GM21423 (cell line): Measurements from ENCODE around the gene SLC44A4.
A peak's percentile ranks its signal among the peaks of the same experiment; 100 is the strongest.
"Not testable (repeated sequence)": the region's sequence is repeated elsewhere in the genome, so short reads cannot be mapped to it uniquely, and the experiment has no call there.

Source experiments
- ATAC-seq: cut with Tn5 transposase; IDR thresholded peaks from one replicate; pipeline ENCODE4 v1.9.1; 2021; ENCODE audit warnings: mild to moderate bottlenecking, moderate library complexity; ENCODE audit not compliant: unreplicated experiment

The SLC44A4 gene

DNA sequence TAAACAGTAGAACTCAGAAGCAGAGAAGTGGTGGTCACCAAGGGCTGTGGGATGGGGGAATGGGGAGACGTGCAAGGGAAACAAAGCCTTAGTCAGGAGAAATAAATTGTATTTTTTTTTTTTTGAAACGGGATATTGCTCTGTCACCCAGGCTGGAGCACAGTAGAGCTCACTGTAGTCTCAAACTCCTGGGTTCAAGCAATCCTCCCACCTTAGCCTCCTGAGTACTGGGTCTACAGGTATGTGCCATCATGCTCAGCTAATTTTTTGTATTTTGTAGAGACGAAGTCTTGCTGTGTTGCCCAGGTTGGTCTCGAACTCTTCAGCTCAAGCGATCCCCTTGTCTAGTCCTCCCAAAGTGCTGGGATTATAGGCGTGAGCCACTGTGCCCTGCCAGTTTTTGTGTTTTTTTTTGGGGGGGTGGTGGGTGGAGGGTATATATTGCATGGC lies 47.9 kb downstream of the SLC44A4 start:
- no peak for ATAC-seq

- ATAC-seq: no peak
Measured at GRCh38 chr6:31829633-31830283, 49.0 kb downstream of the SLC44A4 start.

GRCh38 chr6:31827286-31828079 lies 51.3 kb downstream of the SLC44A4 start, which contains the start of gene HSPA1B:
Gene HSPA1B, plus strand, starts transcription at chr6:31827738. Its CDS starts 213 bp downstream, at chr6:31827951.
- ATAC-seq: peak; percentile 69

- ATAC-seq: no peak
Measured at GRCh38 chr6:31826793-31827285, 52.0 kb downstream of the SLC44A4 start.

- ATAC-seq: no peak
Measured at GRCh38 chr6:31825553-31825952, 53.2 kb downstream of the SLC44A4 start.

DNA sequence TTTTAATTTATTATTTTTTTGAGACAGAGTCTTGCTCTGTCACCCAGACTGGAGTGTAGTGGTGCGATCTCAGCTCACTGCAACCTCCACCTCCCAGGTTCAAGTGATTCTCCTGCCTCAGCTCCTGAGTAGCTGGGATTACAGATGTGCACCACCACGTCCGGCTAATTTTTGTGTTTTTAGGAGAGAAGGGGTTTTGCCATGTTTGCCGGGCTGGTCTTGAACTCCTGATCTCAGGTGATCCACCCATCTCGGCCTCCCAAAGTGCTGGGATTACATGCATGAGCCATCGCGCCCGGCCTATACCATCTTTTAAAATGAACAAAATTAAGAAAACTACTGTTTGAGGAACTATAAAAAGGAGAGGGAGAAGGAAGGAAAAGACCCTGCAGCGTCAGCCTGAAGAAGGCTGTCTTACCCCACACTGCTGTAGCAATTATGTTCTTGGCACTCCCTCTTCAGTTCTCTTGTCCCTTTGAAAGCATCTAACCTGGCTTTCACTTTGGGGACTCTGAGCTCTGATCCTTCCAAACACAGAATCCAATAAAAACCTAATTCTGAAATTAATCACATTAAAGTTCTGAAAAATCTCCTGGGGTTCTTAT lies 55.1 kb downstream of the SLC44A4 start:
- not testable (repeated sequence) for ATAC-seq

GRCh38 chr6:31822036-31822821 lies 56.6 kb downstream of the SLC44A4 start:
- ATAC-seq: peak; percentile 47

DNA sequence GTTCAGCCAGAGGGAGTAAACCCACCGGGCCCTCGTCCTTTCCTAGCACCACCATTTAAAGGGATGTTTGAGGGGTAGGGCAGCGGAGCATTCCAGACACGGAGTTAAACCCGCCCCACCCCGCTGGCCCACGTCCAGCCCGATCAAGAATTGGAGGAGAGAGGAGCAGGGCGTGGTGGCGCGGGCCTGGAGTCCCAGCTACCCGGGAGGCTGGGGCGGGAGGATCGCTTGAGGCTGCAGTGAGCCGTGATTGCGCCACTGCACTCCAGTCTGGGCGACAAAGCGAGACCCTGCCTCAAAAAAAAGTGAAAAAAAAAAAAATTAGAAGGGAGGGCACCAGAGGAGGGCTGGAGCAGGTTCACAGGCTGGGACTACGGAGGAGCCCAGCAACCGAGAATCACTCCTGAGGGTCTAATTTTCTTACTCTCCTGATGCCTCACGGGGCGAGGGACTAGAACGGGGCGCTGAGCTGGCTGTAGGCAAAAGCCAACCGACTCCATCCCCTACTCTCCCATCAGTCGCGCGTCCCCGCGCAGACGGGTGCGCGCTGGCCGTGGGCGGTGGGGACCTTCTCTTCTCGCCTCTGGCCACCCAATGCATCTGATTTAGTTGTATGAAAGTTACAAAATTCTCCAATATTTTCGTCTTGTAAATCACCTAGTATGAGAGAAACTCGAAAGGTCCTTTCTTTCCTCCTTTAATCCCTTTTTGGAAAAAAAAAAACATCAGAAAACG lies 57.3 kb downstream of the SLC44A4 start:
- peak; percentile 34 for ATAC-seq

DNA sequence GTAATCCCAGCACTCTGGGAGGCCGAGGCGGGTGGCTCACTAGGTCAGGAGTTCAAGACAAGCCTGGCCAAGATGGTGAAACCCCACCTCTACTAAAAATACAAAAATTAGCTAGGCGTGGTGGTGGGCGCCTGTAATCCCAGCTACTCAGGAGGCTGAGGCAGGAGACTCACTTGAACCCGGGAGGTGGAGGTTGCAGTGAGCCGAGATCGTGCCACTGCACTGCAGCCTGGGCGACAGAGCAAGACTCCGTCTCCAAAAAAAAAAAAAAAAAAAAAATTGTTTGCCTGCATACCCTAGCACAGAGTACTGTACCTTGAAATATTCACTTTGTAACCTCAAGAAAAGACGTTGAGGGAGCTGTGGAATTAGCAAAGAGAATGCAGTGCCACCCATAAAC lies 58.4 kb downstream of the SLC44A4 start:
- ATAC-seq: not testable (repeated sequence)

- ATAC-seq: no peak
Measured at GRCh38 chr6:31819871-31820299, 58.9 kb downstream of the SLC44A4 start.

GRCh38 chr6:31817929-31818511 lies 60.8 kb downstream of the SLC44A4 start:
- not testable (repeated sequence) for ATAC-seq

DNA sequence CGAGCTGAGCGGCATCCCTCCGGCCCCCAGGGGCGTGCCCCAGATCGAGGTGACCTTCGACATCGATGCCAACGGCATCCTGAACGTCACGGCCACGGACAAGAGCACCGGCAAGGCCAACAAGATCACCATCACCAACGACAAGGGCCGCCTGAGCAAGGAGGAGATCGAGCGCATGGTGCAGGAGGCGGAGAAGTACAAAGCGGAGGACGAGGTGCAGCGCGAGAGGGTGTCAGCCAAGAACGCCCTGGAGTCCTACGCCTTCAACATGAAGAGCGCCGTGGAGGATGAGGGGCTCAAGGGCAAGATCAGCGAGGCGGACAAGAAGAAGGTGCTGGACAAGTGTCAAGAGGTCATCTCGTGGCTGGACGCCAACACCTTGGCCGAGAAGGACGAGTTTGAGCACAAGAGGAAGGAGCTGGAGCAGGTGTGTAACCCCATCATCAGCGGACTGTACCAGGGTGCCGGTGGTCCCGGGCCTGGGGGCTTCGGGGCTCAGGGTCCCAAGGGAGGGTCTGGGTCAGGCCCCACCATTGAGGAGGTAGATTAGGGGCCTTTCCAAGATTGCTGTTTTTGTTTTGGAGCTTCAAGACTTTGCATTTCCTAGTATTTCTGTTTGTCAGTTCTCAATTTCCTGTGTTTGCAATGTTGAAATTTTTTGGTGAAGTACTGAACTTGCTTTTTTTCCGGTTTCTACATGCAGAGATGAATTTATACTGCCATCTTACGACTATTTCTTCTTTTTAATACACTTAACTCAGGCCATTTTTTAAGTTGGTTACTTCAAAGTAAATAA lies 61.5 kb downstream of the SLC44A4 start:
- ATAC-seq: not testable (repeated sequence)

DNA sequence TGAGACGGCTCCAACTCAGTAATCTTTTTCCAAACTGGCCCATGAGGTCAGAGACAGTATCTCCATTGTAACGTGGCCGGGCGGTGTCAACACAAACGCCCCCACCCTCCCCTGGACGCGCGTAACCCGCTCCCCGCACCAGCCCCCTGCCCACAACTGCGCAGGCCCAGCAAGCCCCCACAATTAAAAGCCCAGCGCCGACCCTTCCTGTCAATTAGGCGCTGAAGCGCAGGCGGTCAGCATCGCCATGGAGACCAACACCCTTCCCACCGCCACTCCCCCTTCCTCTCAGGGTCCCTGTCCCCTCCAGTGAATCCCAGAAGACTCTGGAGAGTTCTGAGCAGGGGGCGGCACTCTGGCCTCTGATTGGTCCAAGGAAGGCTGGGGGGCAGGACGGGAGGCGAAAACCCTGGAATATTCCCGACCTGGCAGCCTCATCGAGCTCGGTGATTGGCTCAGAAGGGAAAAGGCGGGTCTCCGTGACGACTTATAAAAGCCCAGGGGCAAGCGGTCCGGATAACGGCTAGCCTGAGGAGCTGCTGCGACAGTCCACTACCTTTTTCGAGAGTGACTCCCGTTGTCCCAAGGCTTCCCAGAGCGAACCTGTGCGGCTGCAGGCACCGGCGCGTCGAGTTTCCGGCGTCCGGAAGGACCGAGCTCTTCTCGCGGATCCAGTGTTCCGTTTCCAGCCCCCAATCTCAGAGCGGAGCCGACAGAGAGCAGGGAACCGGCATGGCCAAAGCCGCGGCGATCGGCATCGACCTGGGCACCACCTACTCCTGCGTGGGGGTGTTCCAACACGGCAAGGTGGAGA lies 63.6 kb downstream of the SLC44A4 start, which contains the start of the genes HSPA1A and HSPA1L:
Gene HSPA1A, plus strand, starts transcription at position 519 of the 814 bp plus-strand sequence. Its CDS starts 214 bp downstream, at position 733.
Gene HSPA1L, minus strand, starts transcription at position 259 of the 814 bp plus-strand sequence. CDS start 3,311 bp downstream, outside the sequence.
- ATAC-seq: peak; percentile 41

- ATAC-seq: peak; percentile 37
Measured at GRCh38 chr6:31814677-31815024, 64.1 kb downstream of the SLC44A4 start.

DNA sequence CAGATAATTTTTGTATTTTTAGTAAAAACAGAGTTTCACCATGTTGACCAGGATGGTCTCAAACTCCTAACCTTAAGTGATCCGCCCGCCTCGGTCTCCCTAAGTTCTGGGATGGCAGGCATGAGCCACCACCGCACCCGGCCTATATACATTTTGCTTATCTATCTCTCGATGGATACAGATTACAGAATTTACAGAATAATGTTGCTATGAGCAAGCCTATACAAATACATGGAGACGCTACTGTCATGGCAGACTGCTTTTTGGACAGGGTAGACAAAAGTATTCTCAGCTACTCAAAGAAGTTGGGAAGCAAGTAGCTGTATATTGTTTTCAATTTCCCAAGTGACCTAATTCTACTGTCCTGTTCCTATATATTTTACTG lies 65.3 kb downstream of the SLC44A4 start:
- no peak for ATAC-seq
